HepG2 (cell line): ENCODE measurements around the gene JAZF1. TPM values are rescaled to one million over a fixed set of nuclear protein-coding genes. Genes with fewer than 3 reads are reported as not detected.

Experiments used
- ATAC-seq: fragments of 200-7000 bp; cut with Tn5 transposase; 3 replicates; pipeline ENCODE4 v1.9.1; 2020; ENCODE audit warnings: mild to moderate bottlenecking, moderate library complexity
- BruUV-seq: library from RNA; stranded (reverse); fragments of 400-500 nt; replicated peaks from 2 replicates; lab custom pipeline; 2021; lab: Mats Ljungman, UMichigan
- CTCF ChIA-PET: fragments of 300-600 bp; formaldehyde crosslinking; extraction: SDS; loops from one replicate; lab custom pipeline; 2021; ENCODE audit warnings: low total read pairs, inconsistent platforms, low intra/inter-chr PET ratio; lab: Yijun Ruan, JAX
- POLR2A ChIA-PET: fragments of 350-600 bp; sonication (Branson Sonifier 250); formaldehyde crosslinking; loops from one replicate; lab custom pipeline; 2020; ENCODE audit warnings: antibody characterized with exemption, inconsistent platforms; lab: Yijun Ruan, JAX
- DNase-seq: peaks from one replicate; pipeline ENCODE4 v3.0.0-alpha.2; 2015; ENCODE audit warnings: low spot score
- FAIRE-seq: peaks from 3 replicates; lab custom pipeline; 2011; peaks lifted over from hg19 to GRCh38; lab: Jason Lieb, UNC
- H2AFZ ChIP-seq: one replicate; pipeline ENCODE4 v1.6.1; 2011; ENCODE audit warnings: low read length, inconsistent platforms
- H3K27ac ChIP-seq: fragments of 300-600 bp; 3 replicates; pipeline ENCODE4 v1.8.0; 2011; ENCODE audit warnings: mixed run types, mild to moderate bottlenecking, mixed read lengths, low read length, inconsistent platforms; ENCODE audit not compliant: insufficient read depth; ENCODE audit errors: extremely low read length
- H3K27me3 ChIP-seq, 2 experiments: fragments of 200-600 bp in 1 of 2; 2 replicates in 1 of 2; 3 replicates in 1 of 2; pipeline versions ENCODE4 v1.6.0 to v1.8.0; 2011; ENCODE audit warnings: low read length in 2 of 2, mild to moderate bottlenecking in 2 of 2, moderate library complexity in 2 of 2, inconsistent platforms in 1 of 2; ENCODE audit not compliant: insufficient read depth in 2 of 2, control insufficient read depth in 1 of 2
- H3K36me3 ChIP-seq, 2 experiments: fragments of 200-600 bp in 1 of 2; replicated peaks in 1 of 2; 2 replicates in 1 of 2; 3 replicates in 1 of 2; pipeline versions ENCODE4 v1.5.1 to v1.8.0; 2011; ENCODE audit warnings: low read length in 2 of 2, inconsistent platforms in 1 of 2; ENCODE audit not compliant: insufficient read depth in 2 of 2, control insufficient read depth in 1 of 2
- H3K4me1 ChIP-seq: 2 replicates; pipeline ENCODE4 v1.5.1; 2012; ENCODE audit warnings: low read length, inconsistent platforms; ENCODE audit not compliant: insufficient read depth
- H3K4me2 ChIP-seq: 2 replicates; pipeline ENCODE4 v1.6.0; 2011; ENCODE audit warnings: low read depth, low read length, inconsistent platforms
- H3K4me3 ChIP-seq, 3 experiments: fragments of 200-600 bp in 1 of 3; sonication (generic), shearing (Covaris generic) in 1 of 3; replicated peaks in 1 of 3; 2 replicates each; pipeline ENCODE4 v1.5.1; 2011 to 2016; ENCODE audit warnings: low read length in 3 of 3, inconsistent platforms in 2 of 3, low read depth in 2 of 3, mild to moderate bottlenecking in 2 of 3, control low read depth in 1 of 3, mixed read lengths in 1 of 3; ENCODE audit not compliant: insufficient read depth in 1 of 3
- H3K79me2 ChIP-seq: one replicate; pipeline ENCODE4 v1.6.1; 2011; ENCODE audit warnings: low read length, inconsistent platforms; ENCODE audit not compliant: insufficient read depth
- H3K9ac ChIP-seq: 2 replicates; pipeline ENCODE4 v1.6.0; 2011; ENCODE audit warnings: mild to moderate bottlenecking, low read depth, low read length, inconsistent platforms; ENCODE audit not compliant: insufficient read depth
- H3K9me3 ChIP-seq: 2 replicates; pipeline ENCODE4 v1.5.1; 2012; ENCODE audit warnings: mild to moderate bottlenecking, low read length
- H4K20me1 ChIP-seq: 2 replicates; pipeline ENCODE4 v1.6.0; 2011; ENCODE audit warnings: inconsistent platforms, mild to moderate bottlenecking, low read length, moderate library complexity; ENCODE audit not compliant: insufficient read depth
- CEBPB ChIP-seq: IDR thresholded peaks from 2 replicates; pipeline ENCODE4 v1.6.1; 2011; ENCODE audit warnings: low read depth, low read length, improper control_type of control experiment, borderline replicate concordance
- HCFC1 ChIP-seq: fragments of 150-350 bp; IDR thresholded peaks from 2 replicates; pipeline ENCODE4 v1.6.1; 2014; ENCODE audit warnings: low read depth, low read length
- IRF2 ChIP-seq: IDR thresholded peaks from 2 replicates; pipeline ENCODE4 v1.6.1; 2018; ENCODE audit warnings: missing genetic modification reagents, missing compliant biosample characterization
- MBNL3 ChIP-seq: fragments of 250-450 bp; sonication (Bioruptor Pico); conservative IDR thresholded peaks from 2 replicates; pipeline ENCODE4 v1.8.0; 2022; ENCODE audit warnings: mild to moderate bottlenecking, inconsistent platforms
- MEF2D ChIP-seq: sonication (generic); formaldehyde crosslinking; IDR thresholded peaks from 2 replicates; pipeline ENCODE4 v1.5.1; 2020; ENCODE audit warnings: mild to moderate bottlenecking, missing genetic modification reagents
- MTF2 ChIP-seq: sonication (generic); formaldehyde crosslinking; IDR thresholded peaks from 2 replicates; pipeline ENCODE4 v1.5.0; 2020; ENCODE audit warnings: missing genetic modification reagents, borderline replicate concordance
- TOE1 ChIP-seq: sonication (generic); formaldehyde crosslinking; IDR thresholded peaks from 2 replicates; pipeline ENCODE4 v1.4.0; 2020; ENCODE audit warnings: mild to moderate bottlenecking, missing genetic modification reagents
- ZNF557 ChIP-seq: sonication (generic); formaldehyde crosslinking; IDR thresholded peaks from 2 replicates; pipeline ENCODE4 v1.4.0; 2020; ENCODE audit warnings: missing genetic modification reagents
- WGBS: methylation state at CpG from one replicate; pipeline ENCODE4 v1.1.6; 2017; ENCODE audit warnings: low lambda C conversion rate; 5-methylcytosine and 5-hydroxymethylcytosine counted together
- in situ Hi-C: cut with HindIII; loops from 2 replicates; pipeline ENCODE4 v1.10.0; 2017; ENCODE audit warnings: low pct_unique_long_range_greater_than_20kb; ENCODE audit not compliant: extremely low pct_ligation_motif_present
- intact Hi-C: fragments of 100-400 bp; cut with micrococcal nuclease; formaldehyde crosslinking; loops from one replicate; pipeline ENCODE4 v1.10.0; 2022; ENCODE audit not compliant: unreplicated experiment
- polyA plus RNA-seq, 8 experiments: library from polyadenylated mRNA; depleted of rRNA in 3 of 8; stranded (reverse) in 7 of 8; unstranded in 1 of 8; fragments of >200 nt; fragmentation: Illumina TruSeq in 4 of 8; extraction: Trizol in 4 of 8; gene quantifications; 2 replicates each; pipeline versions ENCODE4 v1.2.1 to v1.2.3, GENCODE V29; 2011 to 2016; ENCODE audit warnings: low read depth in 4 of 8, missing spikeins in 1 of 8, mixed read lengths in 1 of 8; ENCODE audit not compliant: insufficient read depth in 1 of 8
- total RNA-seq, 5 experiments: library from RNA; depleted of rRNA; stranded (reverse); fragments of >200 nt; fragmentation: Illumina TruSeq; extraction: Trizol; gene quantifications; 2 replicates each; pipeline ENCODE4 v1.2.3, GENCODE V29; 2016; ENCODE audit warnings: low read depth in 1 of 5

JAZF1 gene
- total and polyA plus RNA-seq, 2 of the 13 experiments (the other 11 are each of a cell fraction or from before 2014, with no cell fraction given) = not detected

GRCh38 chr7:28083164-28083997, 97.2 kb downstream of the JAZF1 start:
- H3K4me1 ChIP-seq = no peaks in the 10 kb centered on the region
- no peaks in the 10 kb centered on the region for H3K79me2 ChIP-seq
- in situ Hi-C loops = no loop called here
- WGBS = 16% methylated on average over 8 of the region's 8 CpGs
- DNase-seq (no peak), FAIRE-seq (no peak), ATAC-seq (no peak)
- H4K20me1 ChIP-seq = no peaks in the 10 kb centered on the region
- H3K36me3 ChIP-seq = no peaks in the 10 kb centered on the region
- TF ChIP-seq IRF2 = no peak
- TF ChIP-seq MEF2D (CRISPR knock-in tag) = no peak
- TF ChIP-seq CEBPB = peak; percentile 67; the same call in 1 of the 2 replicates
- no peak for TF ChIP-seq MBNL3 (CRISPR knock-in tag)
- intact Hi-C loops = no loop called here
- BruUV-seq = no TSS peak
- H2AFZ ChIP-seq = no peak overlapping the region
- H3K9ac ChIP-seq = no peak overlapping the region
- ChIA-PET POLR2A (no interaction called here), CTCF (no interaction called here)
- H3K4me2 ChIP-seq = no peak overlapping the region
- no peak overlapping the region for H3K4me3 ChIP-seq
- no peak overlapping the region for H3K27ac ChIP-seq
- H3K27me3 ChIP-seq = peaks cover 0 to 6% of the 10 kb centered on the region in 2 experiments; a peak in 2 of 5 replicates
- H3K9me3 ChIP-seq = no peaks in the 10 kb centered on the region

DNA sequence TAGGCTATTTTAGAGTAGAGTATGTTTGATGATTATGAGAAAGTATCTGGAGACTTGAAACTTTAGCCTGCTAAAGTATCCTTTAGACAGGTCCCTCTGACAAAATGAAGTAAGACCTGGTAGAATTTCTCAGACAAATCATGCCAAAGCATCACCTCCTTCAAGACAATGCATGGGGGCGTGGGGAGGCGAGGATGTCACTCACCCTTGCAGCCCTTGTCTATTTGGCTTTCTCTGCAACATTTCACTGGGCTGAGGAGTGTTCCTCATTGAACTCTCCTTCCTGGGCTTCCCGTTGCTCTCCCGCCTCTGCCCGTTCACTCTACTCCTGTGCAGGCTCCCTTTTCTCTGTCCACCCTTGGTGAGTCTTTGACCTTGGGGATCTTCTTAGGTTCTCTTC, 98.5 kb downstream of the JAZF1 start:
- H3K27ac ChIP-seq = no peak overlapping the region
- H3K4me3 ChIP-seq = no peak overlapping the region
- no peak overlapping the region for H2AFZ ChIP-seq
- POLR2A ChIA-PET = no interaction called here
- H3K27me3 ChIP-seq = peaks cover 0 to 6% of the 10 kb centered on the region in 2 experiments; a peak in 2 of 5 replicates
- ATAC-seq (no peak), FAIRE-seq (no peak), DNase-seq (no peak)
- H3K4me2 ChIP-seq = no peak overlapping the region
- H3K36me3 ChIP-seq = no peaks in the 10 kb centered on the region
- H4K20me1 ChIP-seq = 0 out of 2 replicates have a peak, but pooled peaks cover 2% of the 10 kb centered on the region
- BruUV-seq = no TSS peak
- WGBS = 15% methylated on average over 5 of the region's 5 CpGs
- no peak overlapping the region for H3K9ac ChIP-seq
- CTCF ChIA-PET = no interaction called here
- no peaks in the 10 kb centered on the region for H3K79me2 ChIP-seq
- intact Hi-C loops = no loop called here
- no peaks in the 10 kb centered on the region for H3K4me1 ChIP-seq
- TF ChIP-seq HCFC1 (no peak), TOE1 (CRISPR knock-in tag) (no peak), MTF2 (CRISPR knock-in tag) (no peak), ZNF557 (CRISPR knock-in tag) (no peak)
- H3K9me3 ChIP-seq = no peaks in the 10 kb centered on the region
- in situ Hi-C loops = no loop called here
